ENCODE results near the gene ARMH4. TPM values are rescaled to one million over a fixed set of nuclear protein-coding genes. Genes with fewer than 3 reads are reported as not detected.
A peak's percentile ranks its signal among the peaks of the same experiment; 100 is the strongest.

Gene ARMH4
- 6.4 TPM for total RNA-seq
- long read RNA-seq, full-length matches to known transcripts, result 3 of 19 reads
- long read RNA-seq, partial matches to known transcripts, result 10 of 19 reads
- long read RNA-seq, other reads (novel, unspliced or antisense), result 6 of 19 reads

GRCh38 chr14:58152014-58152857, at the start of gene ARMH4:
Gene ARMH4 (minus strand): TSS chr14:58152213. CDS start chr14:58139358, 12,855 bp downstream.
- intact Hi-C loops (cut with DNase I), result loop anchor here (5.0 kb wide), 2 partner anchors 45 to 145 kb away; partner anchors contain the start of gene ARID4A
- DNase-seq (ENCODE audit: low spot score), result peak; percentile 90

- no peak for DNase-seq (ENCODE audit: low spot score)
- intact Hi-C loops (cut with DNase I), result loop anchor here (5.0 kb wide), 1 partner anchor 41 kb away; the partner anchor contains the start of gene PSMA3
These were observed 48.8 kb upstream of the ARMH4 start for GRCh38 chr14:58200846-58201245.

- no peak for DNase-seq (ENCODE audit: low spot score)
- intact Hi-C loops (cut with DNase I), result loop anchor here (5.0 kb wide), 1 partner anchor 42 kb away; the partner anchor contains the start of gene PSMA3
These were observed 48.4 kb upstream of the ARMH4 start for GRCh38 chr14:58200480-58200841.

GRCh38 chr14:58199726-58200479, 47.9 kb upstream of the ARMH4 start, which contains the start of gene ACTR10:
Gene ACTR10 (plus strand): TSS chr14:58200149. CDS start chr14:58200218, 69 bp downstream.
- intact Hi-C loops (cut with DNase I), result loop anchor here (5.0 kb wide), 1 partner anchor 42 kb away; the partner anchor contains the start of gene PSMA3

GRCh38 chr14:58198086-58198485, 46.1 kb upstream of the ARMH4 start:
- intact Hi-C loops (cut with DNase I), result no loop called here
- no peak for DNase-seq (ENCODE audit: low spot score)

More at GRCh38 chr14:58199726-58200479, 47.9 kb upstream of the ARMH4 start, which contains the start of gene ACTR10:
- peak; percentile 95 for DNase-seq (ENCODE audit: low spot score)

- intact Hi-C loops (cut with DNase I), result no loop called here
- DNase-seq (ENCODE audit: low spot score), result no peak
These were observed 44.2 kb upstream of the ARMH4 start for GRCh38 chr14:58196198-58196597.

GRCh38 chr14:58193542-58193941, 41.5 kb upstream of the ARMH4 start:
- DNase-seq (ENCODE audit: low spot score), result no peak
- intact Hi-C loops (cut with DNase I), result no loop called here

GRCh38 chr14:58191763-58192601, 40.0 kb upstream of the ARMH4 start:
- no peak for DNase-seq (ENCODE audit: low spot score)
- intact Hi-C loops (cut with DNase I), result no loop called here

- intact Hi-C loops (cut with DNase I), result no loop called here
- DNase-seq (ENCODE audit: low spot score), result no peak
These were observed 37.2 kb upstream of the ARMH4 start for GRCh38 chr14:58189176-58189575.

GRCh38 chr14:58177125-58177524, 25.1 kb upstream of the ARMH4 start:
- no peak for DNase-seq (ENCODE audit: low spot score)
- intact Hi-C loops (cut with DNase I), result no loop called here

GRCh38 chr14:58171090-58171489, 19.1 kb upstream of the ARMH4 start:
- peak; percentile 79 for DNase-seq (ENCODE audit: low spot score)
- intact Hi-C loops (cut with DNase I), result no loop called here

GRCh38 chr14:58167891-58168290, 15.9 kb upstream of the ARMH4 start:
- intact Hi-C loops (cut with DNase I), result loop anchor here (2.0 kb wide), 1 partner anchor 59 kb away; no protein-coding TSS in a partner anchor
- DNase-seq (ENCODE audit: low spot score), result no peak

- intact Hi-C loops (cut with DNase I), result no loop called here
- DNase-seq (ENCODE audit: low spot score), result no peak
These were observed 15.0 kb upstream of the ARMH4 start for GRCh38 chr14:58167057-58167456.

- DNase-seq (ENCODE audit: low spot score), result peak; percentile 89
- intact Hi-C loops (cut with DNase I), result no loop called here
These were observed 14.3 kb upstream of the ARMH4 start for GRCh38 chr14:58166005-58166983.

GRCh38 chr14:58160561-58160960, 8.5 kb upstream of the ARMH4 start:
- no peak for DNase-seq (ENCODE audit: low spot score)
- intact Hi-C loops (cut with DNase I), result no loop called here

- intact Hi-C loops (cut with DNase I), result loop anchor here (5.0 kb wide), 2 partner anchors 44 to 146 kb away; partner anchors contain the start of gene ARID4A
- no peak for DNase-seq (ENCODE audit: low spot score)
These were observed 640 bp downstream of the ARMH4 start for GRCh38 chr14:58151133-58152013.
